HG02973 (cell line): Measurements from ENCODE around the gene TIAM1.
A peak's percentile ranks its signal among the peaks of the same experiment; 100 is the strongest.

Source experiments
- ATAC-seq: cut with Tn5 transposase; IDR thresholded peaks from one replicate; pipeline ENCODE4 v1.9.1; 2021; ENCODE audit warnings: moderate library complexity; ENCODE audit not compliant: unreplicated experiment

Gene TIAM1

GRCh38 chr21:31334648-31335121 is 9.4 kb downstream of the TIAM1 start:
- ATAC-seq = no peak

- no peak for ATAC-seq
Measured at GRCh38 chr21:31332525-31332924, 11.5 kb downstream of the TIAM1 start.

- no peak for ATAC-seq
Measured at GRCh38 chr21:31331231-31331630, 12.8 kb downstream of the TIAM1 start.

GRCh38 chr21:31330144-31330483 is 13.9 kb downstream of the TIAM1 start:
- ATAC-seq = no peak

- ATAC-seq = no peak
Measured at GRCh38 chr21:31329456-31330143, 14.5 kb downstream of the TIAM1 start.

GRCh38 chr21:31326522-31327242 is 17.4 kb downstream of the TIAM1 start:
- peak; percentile 97 for ATAC-seq

GRCh38 chr21:31318971-31319370 is 25.1 kb downstream of the TIAM1 start:
- ATAC-seq = no peak

GRCh38 chr21:31317688-31318087 is 26.4 kb downstream of the TIAM1 start:
- ATAC-seq = no peak

- ATAC-seq = no peak
Measured at GRCh38 chr21:31316488-31317169, 27.4 kb downstream of the TIAM1 start.

- ATAC-seq = no peak
Measured at GRCh38 chr21:31316072-31316471, 28.0 kb downstream of the TIAM1 start.

- no peak for ATAC-seq
Measured at GRCh38 chr21:31310750-31311149, 33.3 kb downstream of the TIAM1 start.

- ATAC-seq = no peak
Measured at GRCh38 chr21:31308584-31308983, 35.5 kb downstream of the TIAM1 start.

GRCh38 chr21:31305888-31306287 is 38.2 kb downstream of the TIAM1 start:
- ATAC-seq = no peak

- no peak for ATAC-seq
Measured at GRCh38 chr21:31299291-31300147, 44.5 kb downstream of the TIAM1 start.

GRCh38 chr21:31298618-31299269 is 45.3 kb downstream of the TIAM1 start:
- no peak for ATAC-seq

GRCh38 chr21:31297806-31298205 is 46.3 kb downstream of the TIAM1 start:
- ATAC-seq = no peak

GRCh38 chr21:31295676-31296075 is 48.4 kb downstream of the TIAM1 start:
- no peak for ATAC-seq

GRCh38 chr21:31294691-31295090 is 49.4 kb downstream of the TIAM1 start:
- ATAC-seq = no peak

- ATAC-seq = no peak
Measured at GRCh38 chr21:31293986-31294385, 50.1 kb downstream of the TIAM1 start.

- ATAC-seq = no peak
Measured at GRCh38 chr21:31290765-31291164, 53.3 kb downstream of the TIAM1 start.

- no peak for ATAC-seq
Measured at GRCh38 chr21:31289702-31290101, 54.4 kb downstream of the TIAM1 start.
